ENCODE measurements around the gene PPL. TPM values are rescaled to one million over a fixed set of nuclear protein-coding genes. Genes with fewer than 3 reads are reported as not detected.
"Not testable (repeated sequence)": the region's sequence is repeated elsewhere in the genome, so short reads cannot be mapped to it uniquely, and the experiment has no call there.

The PPL gene
- total RNA-seq, 1 donor from 2014 or later, result 21.0 TPM

GRCh38 chr16:4954714-4955113, 17.8 kb upstream of the PPL start:
- DNase-seq (ENCODE audit: low read depth), result no peak
- H3K4me3 ChIP-seq (ENCODE audit: low read depth, low read length), result no peak overlapping the region
- TF ChIP-seq CTCF (conservative IDR thresholded peaks at IDR 0.05; ENCODE audit: low read depth, low read length), result no peak

GRCh38 chr16:4951583-4951982, 14.6 kb upstream of the PPL start:
- DNase-seq (ENCODE audit: low read depth); H3K4me3 ChIP-seq (ENCODE audit: low read depth, low read length): not testable (repeated sequence)

GRCh38 chr16:4949986-4950385, 13.0 kb upstream of the PPL start:
- no peak overlapping the region for H3K4me3 ChIP-seq (ENCODE audit: low read depth, low read length)
- TF ChIP-seq CTCF (conservative IDR thresholded peaks at IDR 0.05; ENCODE audit: low read depth, low read length), result no peak
- no peak for DNase-seq (ENCODE audit: low read depth)

- DNase-seq (ENCODE audit: low read depth), result no peak
- TF ChIP-seq CTCF (conservative IDR thresholded peaks at IDR 0.05; ENCODE audit: low read depth, low read length), result no peak
- no peak overlapping the region for H3K4me3 ChIP-seq (ENCODE audit: low read depth, low read length)
Measured at GRCh38 chr16:4948903-4949766, 12.2 kb upstream of the PPL start.

- no peak for TF ChIP-seq CTCF (conservative IDR thresholded peaks at IDR 0.05; ENCODE audit: low read depth, low read length)
- DNase-seq (ENCODE audit: low read depth), result no peak
- H3K4me3 ChIP-seq (ENCODE audit: low read depth, low read length), result no peak overlapping the region
Measured at GRCh38 chr16:4947722-4948503, 11.0 kb upstream of the PPL start.

GRCh38 chr16:4946917-4947316, 10.0 kb upstream of the PPL start:
- no peak overlapping the region for H3K4me3 ChIP-seq (ENCODE audit: low read depth, low read length)
- no peak for TF ChIP-seq CTCF (conservative IDR thresholded peaks at IDR 0.05; ENCODE audit: low read depth, low read length)

More at GRCh38 chr16:4946917-4947316, 10.0 kb upstream of the PPL start:
- DNase-seq (ENCODE audit: low read depth), result no peak
